ENCODE data around the gene GNGT2. TPM values are rescaled to one million over a fixed set of nuclear protein-coding genes. Genes with fewer than 3 reads are reported as not detected.
A peak's percentile ranks its signal among the peaks of the same experiment; 100 is the strongest.

Gene GNGT2
- total RNA-seq, 2 donors from 2014 or later = 1.1 TPM; not detected in 1

DNA sequence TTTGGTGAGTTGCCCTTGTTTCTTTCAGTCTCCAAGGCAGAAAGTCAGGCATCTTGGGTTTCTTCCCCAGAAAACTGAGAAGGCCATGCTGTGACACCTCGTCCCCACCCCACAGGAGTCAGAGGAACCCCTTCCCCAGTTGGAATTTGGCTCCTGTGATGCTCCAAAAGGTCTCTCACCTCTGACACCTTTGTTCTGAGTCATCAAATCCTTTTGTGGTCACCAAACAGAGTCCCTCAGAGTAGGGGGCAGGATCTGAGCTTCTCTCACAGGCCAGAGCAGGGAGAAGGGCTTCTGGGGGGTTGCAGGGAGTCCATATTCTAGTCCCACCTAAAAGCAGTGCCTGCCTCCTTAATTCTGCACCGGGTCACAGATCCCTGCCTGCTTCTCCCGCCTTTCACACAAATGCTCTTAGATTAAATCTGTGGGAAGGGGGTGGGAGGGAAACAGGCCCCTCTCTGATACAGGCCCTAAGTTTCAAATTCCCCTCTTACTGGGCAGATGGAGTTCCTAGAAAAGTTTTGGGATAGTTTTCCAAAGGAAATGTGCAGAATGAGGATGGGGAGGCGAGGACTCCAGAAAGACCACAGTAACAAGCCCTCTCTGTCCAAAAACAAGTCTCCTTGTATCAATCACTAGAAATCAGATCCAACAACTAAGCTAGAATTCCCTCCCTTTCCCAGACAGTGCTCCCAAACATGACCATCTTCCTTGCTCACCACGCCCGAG, 18.9 kb upstream of the GNGT2 start:
- 70 to 81% methylated on average over 3 to 4 of the region's 6 CpGs for WGBS, 2 experiments (ENCODE audit: insufficient coverage in 1 of 2, insufficient read length in 1 of 2)
- no peaks in the 10 kb centered on the region for H3K9me3 Mint-ChIP-seq
- no peak overlapping the region for H3K27ac Mint-ChIP-seq
- peaks cover 78% of the 10 kb centered on the region for H3K27me3 Mint-ChIP-seq (ENCODE audit: insufficient read depth)
- Histone ChIP-seq H3K9ac (ENCODE audit: extremely low read depth, low read length, poor library complexity, severe bottlenecking) (peak overlapping the region; percentile 13), H3K9me3 (ENCODE audit: control insufficient read depth, low read length) (no peaks in the 10 kb centered on the region), H3K27me3 (ENCODE audit: control insufficient read depth, insufficient read depth, low read length, poor library complexity, severe bottlenecking) (peaks cover 43% of the 10 kb centered on the region), H3K4me3 (ENCODE audit: low read length) (peak overlapping the region; percentile 93), H3K4me1 (ENCODE audit: control insufficient read depth, insufficient read depth, low read length) (peaks cover 6% of the 10 kb centered on the region), H3K27ac (ENCODE audit: low read depth, low read length) (no peak overlapping the region), H3K36me3 (ENCODE audit: control insufficient read depth, insufficient read depth, low read length) (no peaks in the 10 kb centered on the region)
- H3K4me3 Mint-ChIP-seq = peak overlapping the region; percentile 61
- H3K36me3 Mint-ChIP-seq (ENCODE audit: low read depth) = no peaks in the 10 kb centered on the region
- peaks cover 20% of the 10 kb centered on the region for H3K4me1 Mint-ChIP-seq
- no peak for TF ChIP-seq CTCF (conservative IDR thresholded peaks at IDR 0.05)
- peak; percentile 86 for DNase-seq

DNA sequence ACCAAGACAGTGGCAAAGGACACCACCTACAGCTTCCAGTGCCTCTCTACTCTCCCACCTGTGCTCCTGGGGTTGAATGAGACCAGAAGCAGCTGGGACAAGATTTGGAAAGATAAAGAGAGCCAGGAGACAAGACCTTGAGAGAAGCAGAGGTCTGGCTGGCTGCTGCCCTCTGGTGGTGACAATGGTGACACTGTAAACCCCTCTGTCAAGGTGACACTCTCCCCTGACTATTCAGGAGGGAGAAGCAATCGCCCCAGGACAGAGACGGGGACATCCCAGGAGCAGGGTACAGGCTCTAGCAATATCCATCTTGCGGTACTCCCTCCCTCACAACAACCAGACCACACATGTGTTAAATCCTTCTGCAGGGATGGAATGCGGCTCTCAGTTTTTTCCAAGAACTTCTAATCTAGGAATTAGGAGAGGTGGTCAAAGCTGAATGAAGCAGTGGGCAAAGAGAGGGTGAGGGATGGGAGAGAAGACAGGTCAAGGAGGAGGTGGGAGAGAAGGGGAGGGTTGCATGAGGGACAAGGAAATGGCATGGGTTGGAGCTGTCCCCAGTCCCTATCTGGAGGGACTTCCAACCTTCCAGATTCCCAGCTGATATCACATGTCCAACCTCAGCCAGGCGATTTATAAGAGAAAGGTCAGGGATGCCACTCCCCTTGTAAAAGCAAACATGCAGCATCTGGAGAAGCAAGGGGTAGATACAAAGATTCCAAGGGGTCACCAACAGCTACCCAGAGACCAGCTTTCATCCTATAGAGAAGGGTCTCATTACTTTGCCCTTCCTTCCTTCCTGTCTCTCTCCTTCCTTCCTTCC, 17.3 kb upstream of the GNGT2 start:
- WGBS, 2 experiments (ENCODE audit: insufficient coverage in 1 of 2, insufficient read length in 1 of 2) = 38 to 83% methylated on average over 2 to 5 of the region's 5 CpGs
- Histone ChIP-seq H3K9ac (ENCODE audit: extremely low read depth, low read length, poor library complexity, severe bottlenecking) (no peak overlapping the region), H3K36me3 (ENCODE audit: control insufficient read depth, insufficient read depth, low read length) (no peaks in the 10 kb centered on the region), H3K9me3 (ENCODE audit: control insufficient read depth, low read length) (no peaks in the 10 kb centered on the region), H3K4me3 (ENCODE audit: low read length) (no peak overlapping the region), H3K27me3 (ENCODE audit: control insufficient read depth, insufficient read depth, low read length, poor library complexity, severe bottlenecking) (peaks cover 59% of the 10 kb centered on the region), H3K4me1 (ENCODE audit: control insufficient read depth, insufficient read depth, low read length) (peaks cover 8% of the 10 kb centered on the region), H3K27ac (ENCODE audit: low read depth, low read length) (no peak overlapping the region)
- H3K27me3 Mint-ChIP-seq (ENCODE audit: insufficient read depth) = peaks cover 86% of the 10 kb centered on the region
- no peak overlapping the region for H3K27ac Mint-ChIP-seq
- no peaks in the 10 kb centered on the region for H3K36me3 Mint-ChIP-seq (ENCODE audit: low read depth)
- H3K4me1 Mint-ChIP-seq = peaks cover 26% of the 10 kb centered on the region
- no peak overlapping the region for H3K4me3 Mint-ChIP-seq
- DNase-seq = peak; percentile 97
- TF ChIP-seq CTCF (conservative IDR thresholded peaks at IDR 0.05) = peak; percentile 94
- no peaks in the 10 kb centered on the region for H3K9me3 Mint-ChIP-seq

DNA sequence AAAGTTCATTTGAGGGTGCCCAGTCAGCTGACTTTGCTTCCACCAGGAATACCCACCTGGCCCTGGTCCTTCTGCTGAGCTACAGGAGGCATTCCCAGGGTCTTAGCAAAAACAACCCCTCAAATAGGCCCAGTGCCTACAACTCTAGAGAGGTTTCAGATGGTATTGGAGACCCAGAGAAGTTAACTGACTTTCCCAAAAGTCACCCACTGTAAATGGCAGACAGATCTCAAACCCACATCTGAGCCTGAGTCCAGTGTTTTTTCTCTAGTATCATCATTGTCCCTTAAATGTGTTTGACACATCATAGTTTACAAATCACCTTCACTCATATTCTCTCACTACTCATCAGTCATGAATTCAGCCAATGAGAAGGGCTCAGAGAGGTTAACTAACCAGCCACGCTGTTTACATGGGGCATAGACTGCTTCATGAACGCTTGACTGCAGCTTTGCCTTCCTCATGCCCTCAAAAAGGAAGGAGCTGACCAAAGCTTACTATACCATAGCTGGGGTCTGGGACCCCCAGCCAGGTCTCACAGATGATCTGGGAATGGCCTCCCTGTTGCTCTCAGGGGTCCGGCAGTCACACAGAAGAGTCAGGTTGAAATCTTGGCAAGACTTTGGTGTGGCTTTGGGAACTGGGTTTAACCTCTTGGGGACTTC, 16.5 kb upstream of the GNGT2 start:
- H3K27ac ChIP-seq (ENCODE audit: low read depth, low read length) = no peak overlapping the region
- peaks cover 63% of the 10 kb centered on the region for H3K27me3 ChIP-seq (ENCODE audit: control insufficient read depth, insufficient read depth, low read length, poor library complexity, severe bottlenecking)
- H3K9ac ChIP-seq (ENCODE audit: extremely low read depth, low read length, poor library complexity, severe bottlenecking) = no peak overlapping the region
- Mint-ChIP-seq H3K36me3 (ENCODE audit: low read depth) (no peaks in the 10 kb centered on the region), H3K4me1 (peaks cover 26% of the 10 kb centered on the region), H3K4me3 (no peak overlapping the region), H3K9me3 (no peaks in the 10 kb centered on the region), H3K27ac (no peak overlapping the region), H3K27me3 (ENCODE audit: insufficient read depth) (peaks cover 91% of the 10 kb centered on the region)
- no peak for DNase-seq
- no peak overlapping the region for H3K4me3 ChIP-seq (ENCODE audit: low read length)
- 92 to 96% methylated on average over 2 to 3 of the region's 3 CpGs for WGBS, 2 experiments (ENCODE audit: insufficient coverage in 1 of 2, insufficient read length in 1 of 2)
- H3K36me3 ChIP-seq (ENCODE audit: control insufficient read depth, insufficient read depth, low read length) = no peaks in the 10 kb centered on the region
- TF ChIP-seq CTCF (conservative IDR thresholded peaks at IDR 0.05) = no peak
- no peaks in the 10 kb centered on the region for H3K9me3 ChIP-seq (ENCODE audit: control insufficient read depth, low read length)
- H3K4me1 ChIP-seq (ENCODE audit: control insufficient read depth, insufficient read depth, low read length) = peaks cover 8% of the 10 kb centered on the region

Measured in endodermal cell (in vitro differentiated cells).